HG03280 (cell line): ENCODE measurements around the gene FILIP1.
"Not testable (repeated sequence)": the region's sequence is repeated elsewhere in the genome, so short reads cannot be mapped to it uniquely, and the experiment has no call there.

Source experiments
- ATAC-seq: cut with Tn5 transposase; IDR thresholded peaks from one replicate; pipeline ENCODE4 v1.9.1; 2021; ENCODE audit warnings: mild to moderate bottlenecking, moderate library complexity; ENCODE audit not compliant: unreplicated experiment

The FILIP1 gene

DNA sequence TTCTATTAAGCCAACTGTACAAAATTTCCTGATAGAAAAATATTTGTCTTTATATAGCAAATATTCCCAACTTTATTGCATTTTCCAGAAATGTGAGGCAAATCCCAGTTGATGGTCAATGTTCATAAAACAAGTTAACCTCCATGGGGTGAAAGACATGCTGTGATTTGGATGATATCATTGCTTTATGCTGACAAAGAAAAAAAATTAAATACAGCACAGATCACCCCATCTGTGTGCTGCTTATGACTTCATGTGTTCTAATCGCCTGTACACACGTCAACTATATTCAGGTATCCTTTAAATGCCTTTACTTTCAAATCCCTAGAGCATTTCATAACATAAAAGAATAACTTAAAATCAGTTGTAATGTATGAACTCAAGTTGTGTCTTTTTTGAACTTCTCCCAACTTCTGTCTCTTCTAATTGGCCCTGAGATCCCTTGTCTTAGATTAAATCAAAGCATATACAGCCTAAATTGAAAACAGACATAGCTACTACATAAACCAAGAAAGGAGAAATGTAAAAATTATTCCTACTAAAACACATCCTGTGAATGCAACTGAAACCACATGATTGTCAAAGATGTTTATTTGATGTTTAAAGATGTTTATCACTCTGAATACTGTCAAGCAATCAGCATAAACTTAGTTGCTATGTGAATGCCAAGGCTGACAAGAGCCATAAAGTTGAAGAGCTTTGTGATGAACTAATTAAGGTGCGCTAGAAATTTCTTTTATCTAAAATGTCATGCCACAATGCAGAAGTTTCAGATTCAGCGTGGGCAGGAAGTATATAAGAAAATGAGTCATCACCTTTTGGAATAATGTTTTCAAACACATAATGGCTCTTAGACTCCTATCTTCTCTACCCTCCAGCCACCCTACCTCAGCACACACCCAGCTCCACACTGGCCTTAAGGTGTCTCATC, 68.7 kb downstream of the FILIP1 start:
- ATAC-seq, result no peak

DNA sequence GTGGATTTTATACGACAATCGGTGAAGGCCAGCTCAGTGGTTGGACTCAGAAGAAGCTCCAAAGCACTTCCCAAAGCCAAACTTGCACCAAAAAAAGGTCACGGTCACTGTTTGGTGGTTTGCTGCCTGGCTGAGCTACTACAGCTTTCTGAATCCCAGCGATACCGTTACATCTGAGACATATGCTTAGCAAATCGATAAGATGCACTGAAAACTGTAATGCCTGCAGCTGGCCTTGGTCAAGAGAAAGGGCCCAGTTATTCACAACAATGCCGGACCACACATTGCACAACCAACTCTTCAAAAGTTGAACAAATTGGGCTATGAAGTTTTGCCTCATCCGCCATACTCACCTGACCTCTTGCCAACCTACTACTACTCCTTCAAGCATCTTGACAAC, 70.2 kb downstream of the FILIP1 start:
- ATAC-seq, result no peak

DNA sequence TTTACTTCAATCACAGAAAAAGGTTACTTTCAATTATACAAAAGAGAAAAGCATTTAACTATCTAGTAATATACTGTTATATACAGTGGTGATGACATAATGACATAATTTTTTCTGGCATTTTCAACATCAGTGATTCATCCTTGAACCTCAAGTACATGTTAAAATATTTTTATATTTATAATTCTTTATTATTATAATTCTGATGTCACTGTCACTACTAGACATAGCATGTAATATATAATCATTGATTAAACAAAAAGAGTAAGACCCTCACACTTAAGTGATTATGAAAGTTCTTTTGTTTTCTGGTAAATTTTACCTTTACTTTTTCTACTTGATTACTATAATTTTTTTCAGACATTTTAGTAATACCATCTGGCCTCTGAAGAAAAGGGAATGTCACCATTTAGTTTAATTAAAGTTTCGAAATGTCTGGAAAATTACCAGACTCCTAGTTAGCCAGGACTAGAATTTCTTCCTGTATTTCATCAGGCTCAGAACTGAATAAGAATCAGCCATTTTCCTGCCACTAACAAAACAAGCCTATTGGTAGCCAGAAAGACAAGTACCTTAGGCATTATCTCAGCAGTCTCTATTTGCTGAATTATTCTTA, 71.5 kb downstream of the FILIP1 start:
- no peak for ATAC-seq

DNA sequence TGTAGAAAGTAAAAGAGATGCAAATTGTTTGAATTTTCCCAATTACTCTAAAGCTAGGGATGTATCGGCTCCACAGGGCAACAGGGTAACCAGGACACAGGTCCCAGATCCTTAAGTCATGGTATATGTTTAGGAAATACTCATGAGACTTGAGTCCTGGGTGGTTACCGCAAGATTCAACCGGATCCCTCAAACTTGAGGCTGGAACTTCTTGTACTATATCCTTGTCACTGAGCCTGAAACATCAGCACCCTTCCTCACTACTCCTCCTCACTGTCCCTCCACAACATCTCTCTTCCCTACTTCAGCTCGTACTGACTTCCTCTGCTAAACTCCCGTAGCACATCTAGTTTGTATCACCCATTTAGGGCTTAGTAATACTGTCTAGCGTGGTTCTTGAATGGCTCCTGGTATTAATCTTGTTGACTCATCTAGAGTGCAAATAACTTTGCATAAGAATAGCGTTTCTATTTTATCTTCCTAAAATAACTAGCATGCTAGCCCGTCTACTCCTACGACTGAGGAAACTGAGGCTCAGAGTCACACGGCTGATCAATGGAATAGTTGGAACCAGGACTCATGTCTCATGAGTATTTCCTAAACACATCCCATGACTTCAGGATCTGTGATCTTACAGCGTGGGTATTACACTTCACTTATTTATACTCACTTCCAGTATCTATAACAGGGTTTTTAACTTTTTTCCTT, 72.1 kb downstream of the FILIP1 start:
- no peak for ATAC-seq

GRCh38 chr6:75419980-75420379, 73.6 kb downstream of the FILIP1 start:
- no peak for ATAC-seq

- no peak for ATAC-seq
Measured at GRCh38 chr6:75419416-75419815, 74.2 kb downstream of the FILIP1 start.

DNA sequence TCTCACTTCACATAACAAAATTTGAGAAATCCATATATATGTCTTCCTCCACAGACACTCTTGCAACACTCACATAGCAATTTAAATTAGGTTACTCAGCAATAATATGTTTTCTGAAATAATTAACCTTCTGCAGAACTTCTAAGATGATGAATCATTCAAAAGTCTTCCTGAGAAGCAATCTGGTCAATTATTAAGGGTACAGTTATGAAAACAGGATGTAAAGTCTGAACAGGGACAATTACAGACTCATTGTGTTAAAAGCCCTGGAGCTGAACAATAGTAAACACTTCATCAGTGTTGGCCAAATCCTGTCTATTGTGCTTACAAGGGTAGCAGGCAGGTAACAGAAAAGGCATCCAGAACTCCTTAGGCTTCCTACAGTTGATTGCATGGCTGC, 75.4 kb downstream of the FILIP1 start:
- ATAC-seq, result no peak

DNA sequence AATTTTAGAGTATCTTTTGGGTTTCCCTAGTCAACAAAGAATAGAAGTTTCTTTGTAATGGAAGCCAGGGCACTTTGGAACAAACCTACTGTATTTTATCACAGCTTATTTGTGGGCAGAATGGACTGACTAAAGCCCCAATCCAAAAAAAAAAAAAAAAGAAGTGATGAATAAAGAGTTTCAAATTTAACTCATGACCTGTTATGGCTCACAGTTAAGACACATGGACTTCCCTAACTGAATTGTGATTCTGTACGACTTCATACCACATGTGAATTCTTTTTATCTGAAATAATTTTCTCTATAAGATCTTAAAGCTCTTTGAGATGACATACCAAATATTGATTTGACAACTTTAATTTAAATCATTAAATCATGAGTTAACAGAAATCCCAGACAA, 77.2 kb downstream of the FILIP1 start:
- no peak for ATAC-seq

DNA sequence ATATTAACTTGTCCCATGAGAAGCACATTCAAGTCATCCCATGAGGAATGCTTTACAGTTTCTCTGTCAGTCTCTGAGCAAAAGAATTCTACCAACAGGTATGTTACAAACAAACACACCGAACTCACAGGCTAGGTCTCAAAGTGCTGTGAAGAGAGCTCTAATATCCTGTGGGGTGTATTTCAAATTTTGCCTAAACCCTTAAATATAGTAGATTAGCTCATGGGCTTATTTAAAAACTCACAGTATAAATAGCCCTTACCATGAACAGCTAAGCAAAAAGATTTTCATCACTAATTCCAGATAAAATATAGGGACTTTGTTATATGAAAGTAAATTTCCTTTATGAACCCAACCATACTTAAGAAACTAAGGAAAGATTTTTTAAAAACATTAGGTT, 77.8 kb downstream of the FILIP1 start:
- ATAC-seq, result no peak

- no peak for ATAC-seq
Measured at GRCh38 chr6:75414445-75415021, 79.1 kb downstream of the FILIP1 start.

- ATAC-seq, result no peak
Measured at GRCh38 chr6:75412969-75413662, 80.5 kb downstream of the FILIP1 start.

DNA sequence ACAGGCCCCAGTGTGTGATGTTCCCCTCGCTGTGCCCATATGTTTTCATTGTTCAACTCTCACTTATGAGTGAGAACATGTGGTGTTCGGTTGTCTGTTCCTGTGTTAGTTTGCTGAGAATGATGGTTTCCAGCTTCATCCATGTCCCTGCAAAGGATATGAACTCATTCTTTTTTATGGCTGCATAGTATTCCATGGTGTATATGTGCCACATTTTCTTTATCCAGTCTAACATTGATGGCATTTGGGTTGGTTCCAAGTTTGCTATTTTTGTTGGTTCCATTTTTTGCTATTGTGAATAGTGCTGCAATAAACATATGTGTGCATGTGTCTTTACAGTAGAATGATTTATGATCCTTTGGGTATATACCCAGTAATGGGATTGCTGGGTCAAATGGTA, 83.0 kb downstream of the FILIP1 start:
- ATAC-seq, result not testable (repeated sequence)

- ATAC-seq, result no peak
Measured at GRCh38 chr6:75409928-75410327, 83.7 kb downstream of the FILIP1 start.

- ATAC-seq, result no peak
Measured at GRCh38 chr6:75409286-75409685, 84.3 kb downstream of the FILIP1 start.

DNA sequence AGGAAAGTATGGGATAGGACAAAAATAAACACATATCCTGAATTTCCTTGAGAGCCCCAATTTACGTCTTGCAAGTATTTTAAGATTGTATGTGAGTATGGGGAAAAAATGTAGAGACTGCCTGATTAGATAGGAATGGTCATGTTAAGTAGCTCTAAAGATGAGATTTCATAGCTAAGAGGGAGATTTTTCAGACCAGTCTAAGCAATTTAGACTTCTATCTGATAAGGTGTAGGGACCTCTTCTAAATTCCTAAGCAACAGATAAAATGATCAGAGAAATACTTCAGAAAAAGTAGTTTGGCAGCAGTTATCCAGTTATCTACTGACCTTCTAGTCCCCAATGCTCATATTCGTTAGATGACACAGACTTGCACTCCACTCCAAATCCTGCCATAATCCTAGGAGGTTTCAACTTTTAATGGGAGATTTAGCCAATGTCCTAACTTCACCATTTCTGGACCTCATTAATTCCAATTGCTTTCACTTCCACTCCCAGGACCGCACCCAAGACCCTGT, 90.0 kb downstream of the FILIP1 start:
- no peak for ATAC-seq

DNA sequence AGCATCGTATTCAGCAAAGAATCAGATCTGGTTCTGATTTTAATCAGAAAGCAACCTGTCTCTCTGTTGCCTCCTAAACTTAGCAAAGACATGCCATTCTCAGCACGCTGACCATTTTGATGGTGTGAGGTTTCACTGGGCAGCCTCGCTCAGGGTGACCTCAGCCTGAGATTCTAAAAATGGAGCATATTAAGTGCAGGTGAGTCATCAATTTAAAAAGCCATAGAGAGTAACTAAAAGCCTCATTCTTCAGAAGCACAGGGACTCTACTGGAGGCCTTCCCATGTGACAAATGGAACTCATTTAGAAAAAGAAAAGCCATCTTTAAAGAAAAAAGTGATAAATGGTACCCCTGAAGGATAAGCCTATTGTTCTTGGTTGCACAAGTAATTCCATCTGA, 91.3 kb downstream of the FILIP1 start:
- ATAC-seq, result no peak

DNA sequence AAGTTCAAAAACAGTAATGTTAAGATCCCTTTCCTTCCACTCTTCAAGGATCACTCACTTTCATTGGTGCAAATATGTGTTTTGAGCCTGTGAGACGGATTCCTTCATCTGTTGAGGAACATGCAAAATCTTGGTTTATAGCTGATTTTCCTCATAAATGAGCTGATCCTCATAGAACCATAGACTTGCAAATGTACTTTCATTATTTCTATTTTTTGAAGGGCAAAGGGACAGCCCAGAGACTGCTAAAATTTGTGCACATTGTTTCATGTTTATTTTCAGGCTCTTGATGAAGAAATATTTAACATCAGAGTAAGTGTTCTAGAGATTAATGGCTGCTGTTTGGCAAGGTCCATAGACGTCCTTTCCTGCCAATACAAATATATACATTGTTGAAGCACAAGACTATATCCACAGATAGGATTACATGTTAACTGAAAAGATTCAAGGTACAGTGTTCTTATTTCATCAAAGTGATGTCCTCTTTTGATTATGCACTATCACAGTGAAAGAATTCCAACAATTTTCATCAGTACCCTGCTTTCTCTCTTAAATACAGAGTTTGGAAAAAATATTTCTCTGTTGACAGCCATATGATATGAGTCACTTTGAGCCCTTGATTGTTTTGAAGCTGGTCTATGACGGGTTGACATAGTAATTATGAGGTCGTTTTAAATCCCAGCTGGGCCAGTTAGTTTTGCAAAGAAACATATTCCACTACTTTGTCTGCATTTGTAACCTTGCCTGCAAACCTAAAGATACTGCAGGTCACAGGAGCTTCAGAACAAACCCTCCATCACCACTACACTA, 95.7 kb downstream of the FILIP1 start:
- ATAC-seq, result no peak

GRCh38 chr6:75397171-75397570, 96.4 kb downstream of the FILIP1 start:
- no peak for ATAC-seq

GRCh38 chr6:75396005-75396800, 97.4 kb downstream of the FILIP1 start:
- no peak for ATAC-seq
